Prostate gland (tissue), 2 donors: ENCODE data around the gene TMEM218.

Source experiments
- POLR2A ChIP-seq: fragments of 450-650 bp; IDR thresholded peaks from one replicate; pipeline ENCODE4 v1.6.1; 2016; ENCODE audit warnings: antibody characterized with exemption, mild to moderate bottlenecking
- TF ChIP-seq, protein P1 (sequence below), 4 experiments: fragments of 200-600 bp in 2 of 4; fragments of 450-650 bp in 2 of 4; sonication (generic) in 2 of 4; IDR thresholded peaks; 1 replicate in 3 of 4; 2 replicates in 1 of 4; pipeline ENCODE4 v1.5.1; 2016 to 2019; ENCODE audit warnings: antibody characterized with exemption in 4 of 4, mild to moderate bottlenecking in 2 of 4, moderate library complexity in 2 of 4

DNA sequence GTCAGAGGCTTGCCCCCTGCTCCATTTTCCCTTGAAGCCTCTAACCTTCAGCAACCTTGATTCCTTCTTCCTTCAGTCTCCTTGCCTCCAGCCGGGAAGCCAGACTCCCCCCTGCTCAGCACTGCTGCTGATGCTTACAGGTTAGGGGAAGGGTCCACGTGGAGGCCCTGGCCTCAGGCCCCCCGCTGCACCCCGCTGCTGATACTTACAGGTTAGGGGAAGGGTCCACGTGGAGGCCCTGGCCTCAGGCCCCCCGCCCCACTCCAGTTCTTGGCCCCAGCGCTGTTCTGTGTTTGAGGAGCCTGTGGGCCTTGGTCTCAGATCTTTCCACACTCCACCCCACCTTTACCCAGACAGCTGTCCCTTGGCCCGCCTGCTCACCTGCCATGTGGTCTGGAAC lies 27.5 kb upstream of the TMEM218 start:
- TF ChIP-seq POLR2A = no peak
- TF ChIP-seq, protein P1, sequence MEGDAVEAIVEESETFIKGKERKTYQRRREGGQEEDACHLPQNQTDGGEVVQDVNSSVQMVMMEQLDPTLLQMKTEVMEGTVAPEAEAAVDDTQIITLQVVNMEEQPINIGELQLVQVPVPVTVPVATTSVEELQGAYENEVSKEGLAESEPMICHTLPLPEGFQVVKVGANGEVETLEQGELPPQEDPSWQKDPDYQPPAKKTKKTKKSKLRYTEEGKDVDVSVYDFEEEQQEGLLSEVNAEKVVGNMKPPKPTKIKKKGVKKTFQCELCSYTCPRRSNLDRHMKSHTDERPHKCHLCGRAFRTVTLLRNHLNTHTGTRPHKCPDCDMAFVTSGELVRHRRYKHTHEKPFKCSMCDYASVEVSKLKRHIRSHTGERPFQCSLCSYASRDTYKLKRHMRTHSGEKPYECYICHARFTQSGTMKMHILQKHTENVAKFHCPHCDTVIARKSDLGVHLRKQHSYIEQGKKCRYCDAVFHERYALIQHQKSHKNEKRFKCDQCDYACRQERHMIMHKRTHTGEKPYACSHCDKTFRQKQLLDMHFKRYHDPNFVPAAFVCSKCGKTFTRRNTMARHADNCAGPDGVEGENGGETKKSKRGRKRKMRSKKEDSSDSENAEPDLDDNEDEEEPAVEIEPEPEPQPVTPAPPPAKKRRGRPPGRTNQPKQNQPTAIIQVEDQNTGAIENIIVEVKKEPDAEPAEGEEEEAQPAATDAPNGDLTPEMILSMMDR (IDR thresholded peaks at IDR 0.05) = no peak
